GM12874 (cell line): ENCODE results near the gene MMP1.

Source experiments
- TF ChIP-seq, protein P1 (sequence below): IDR thresholded peaks from 2 replicates; pipeline ENCODE4 v1.5.1; 2011; ENCODE audit warnings: low read depth, mild to moderate bottlenecking, control low read depth, low read length, moderate library complexity; ENCODE audit not compliant: insufficient read depth

The MMP1 gene

DNA sequence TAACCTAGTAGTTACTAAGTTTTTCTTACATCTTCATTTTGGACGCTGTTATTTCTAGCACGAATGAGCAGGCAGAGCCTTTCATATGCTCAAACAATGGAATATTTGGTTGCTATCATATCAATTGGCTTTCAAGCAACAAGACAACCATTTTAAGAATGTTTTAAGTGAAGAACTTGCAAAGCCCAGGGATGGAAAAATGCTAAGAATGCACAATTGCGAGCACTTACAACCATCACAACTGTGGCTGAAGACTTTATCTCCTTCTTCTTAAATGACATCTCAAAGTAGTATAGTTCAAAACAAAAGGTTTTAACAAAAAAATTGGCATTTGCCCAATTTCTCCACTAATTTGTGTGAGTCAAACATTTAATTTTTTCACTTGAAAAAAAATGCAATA, 8.3 kb upstream of the MMP1 start:
- TF ChIP-seq, protein P1, sequence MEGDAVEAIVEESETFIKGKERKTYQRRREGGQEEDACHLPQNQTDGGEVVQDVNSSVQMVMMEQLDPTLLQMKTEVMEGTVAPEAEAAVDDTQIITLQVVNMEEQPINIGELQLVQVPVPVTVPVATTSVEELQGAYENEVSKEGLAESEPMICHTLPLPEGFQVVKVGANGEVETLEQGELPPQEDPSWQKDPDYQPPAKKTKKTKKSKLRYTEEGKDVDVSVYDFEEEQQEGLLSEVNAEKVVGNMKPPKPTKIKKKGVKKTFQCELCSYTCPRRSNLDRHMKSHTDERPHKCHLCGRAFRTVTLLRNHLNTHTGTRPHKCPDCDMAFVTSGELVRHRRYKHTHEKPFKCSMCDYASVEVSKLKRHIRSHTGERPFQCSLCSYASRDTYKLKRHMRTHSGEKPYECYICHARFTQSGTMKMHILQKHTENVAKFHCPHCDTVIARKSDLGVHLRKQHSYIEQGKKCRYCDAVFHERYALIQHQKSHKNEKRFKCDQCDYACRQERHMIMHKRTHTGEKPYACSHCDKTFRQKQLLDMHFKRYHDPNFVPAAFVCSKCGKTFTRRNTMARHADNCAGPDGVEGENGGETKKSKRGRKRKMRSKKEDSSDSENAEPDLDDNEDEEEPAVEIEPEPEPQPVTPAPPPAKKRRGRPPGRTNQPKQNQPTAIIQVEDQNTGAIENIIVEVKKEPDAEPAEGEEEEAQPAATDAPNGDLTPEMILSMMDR, result no peak

- TF ChIP-seq, protein P1, result no peak
Observed at GRCh38 chr11:102802341-102802740, 4.4 kb upstream of the MMP1 start.

- TF ChIP-seq, protein P1, result no peak
Observed at GRCh38 chr11:102800767-102801166, 2.8 kb upstream of the MMP1 start.

DNA sequence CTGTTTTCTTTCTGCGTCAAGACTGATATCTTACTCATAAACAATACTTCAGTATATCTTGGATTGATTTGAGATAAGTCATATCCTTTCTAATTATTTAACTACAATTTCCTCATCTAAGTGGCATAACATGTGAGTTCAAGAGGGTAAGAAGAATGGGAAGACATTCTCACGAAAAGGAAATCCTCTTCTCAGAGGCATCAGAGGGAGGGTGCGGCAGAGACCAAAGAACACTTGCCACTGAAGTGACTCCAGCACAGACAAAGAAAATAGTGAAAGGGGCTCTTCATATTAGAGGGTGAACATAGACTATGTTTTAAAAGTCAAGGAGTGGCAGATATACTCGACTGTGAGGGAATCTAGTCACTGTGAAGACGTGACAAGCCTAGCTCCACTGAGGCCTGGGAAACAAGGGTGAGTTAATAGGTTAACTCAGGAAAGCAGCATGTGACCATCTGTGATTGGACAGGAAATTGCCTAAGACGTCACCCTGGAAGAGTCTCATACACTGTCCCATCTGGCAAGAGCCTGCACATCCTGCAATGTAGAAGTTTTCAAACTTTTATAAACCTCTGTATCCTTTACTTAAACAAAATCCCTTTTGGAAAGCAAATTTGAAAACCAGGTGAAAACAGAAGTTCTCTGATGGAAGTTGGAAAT, 1.9 kb upstream of the MMP1 start:
- TF ChIP-seq, protein P1, result no peak

DNA sequence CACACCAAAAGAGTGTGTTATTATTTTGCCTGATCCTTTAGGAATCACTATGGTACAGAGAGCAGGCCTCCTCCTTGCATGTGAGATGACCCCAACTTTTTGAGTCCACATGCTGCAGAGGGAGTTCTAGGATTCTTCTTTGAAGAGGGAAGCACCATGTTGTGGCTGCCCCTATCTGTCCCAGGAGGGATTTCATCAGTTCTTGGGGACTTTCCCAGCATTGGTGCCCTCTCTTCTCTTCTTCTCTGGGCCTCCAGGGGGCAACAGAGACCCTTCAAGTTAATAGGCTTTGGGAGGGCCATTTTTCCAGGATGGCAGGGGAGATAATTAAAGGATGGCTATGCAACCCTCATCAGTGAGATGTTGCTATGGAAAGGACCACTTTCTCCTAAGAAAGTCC, 3.6 kb downstream of the MMP1 start:
- TF ChIP-seq, protein P1, result peak; percentile 59

GRCh38 chr11:102793677-102794290, 4.2 kb downstream of the MMP1 start:
- TF ChIP-seq, protein P1, result no peak

- TF ChIP-seq, protein P1, result no peak
Observed at GRCh38 chr11:102792604-102793003, 5.4 kb downstream of the MMP1 start.
